Fibroblast of lung (primary cell): Measurements from ENCODE around the gene PCYT1A.

Experiments
- CTCF ChIP-seq, 2 donors: IDR thresholded peaks in 1 of 2; conservative IDR thresholded peaks in 1 of 2; 1 replicate in 1 of 2; 2 replicates in 1 of 2; pipeline ENCODE4 v1.5.1; 2011 to 2012; ENCODE audit warnings: low read length in 2 of 2, control low read depth in 1 of 2, inconsistent platforms in 1 of 2, low read depth in 1 of 2, mild to moderate bottlenecking in 1 of 2
- EZH2 ChIP-seq: IDR thresholded peaks from 2 replicates; pipeline ENCODE4 v1.5.1; 2012; ENCODE audit warnings: low read length, control low read depth, mild to moderate bottlenecking; ENCODE audit errors: missing control alignments

DNA sequence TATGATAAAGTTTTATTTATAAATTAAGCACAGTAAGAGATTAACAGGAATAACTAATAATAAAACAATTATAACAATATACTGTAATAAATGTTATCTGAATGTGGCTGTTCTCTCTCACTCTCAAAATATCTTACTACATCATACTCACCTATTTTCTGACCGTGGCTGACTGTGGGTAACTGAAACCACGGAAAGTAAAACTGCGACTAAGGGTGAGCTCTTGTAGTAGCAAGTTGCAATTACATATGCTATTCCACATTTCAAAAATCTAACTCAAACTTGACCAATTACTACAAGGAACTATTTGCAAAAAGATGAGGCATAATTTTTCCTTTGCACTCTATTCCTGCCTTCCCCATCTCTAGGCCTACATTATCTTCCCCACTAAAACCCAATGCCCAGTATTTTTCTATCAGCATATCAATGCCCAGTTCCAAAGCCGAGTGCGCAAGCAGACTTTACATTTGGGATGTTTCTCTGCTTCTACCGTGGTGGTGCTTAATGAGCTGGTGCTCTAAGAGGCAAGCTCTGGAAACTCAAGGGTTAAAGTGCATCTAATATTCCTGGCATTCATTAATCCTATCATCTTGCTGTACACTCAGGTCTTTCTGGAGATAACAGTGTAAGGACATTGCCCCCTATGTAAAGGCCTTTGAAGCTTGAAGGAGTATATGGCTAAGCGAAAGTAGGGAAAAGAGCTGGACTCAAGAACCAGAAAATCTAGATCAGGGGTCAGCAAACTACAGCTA lies 6.7 kb downstream of the PCYT1A start:
- TF ChIP-seq CTCF (conservative IDR thresholded peaks at IDR 0.05 in 1 of 2, IDR thresholded peaks at IDR 0.05 in 1 of 2; ENCODE audit: low read depth in 1 of 2, low read length in 2 of 2), result no peak
- no peak for TF ChIP-seq EZH2
